ENCODE results near the gene SLC25A52.

- TF ChIP-seq GATA2 (IDR thresholded peaks at IDR 0.05; ENCODE audit: low read depth, low read length), result no peak
- no peak for TF ChIP-seq GATA3 (IDR thresholded peaks at IDR 0.05; ENCODE audit: low read depth, low read length)
Measured at GRCh38 chr18:31741097-31741735, 19.5 kb downstream of the SLC25A52 start.

Data from SH-SY5Y (cell line).